Spleen (tissue), 11 donors: Measurements from ENCODE around the gene MMP2. TPM values are rescaled to one million over a fixed set of nuclear protein-coding genes. Genes with fewer than 3 reads are reported as not detected.

Source experiments
- DNase-seq: peaks from one replicate; pipeline ENCODE4 v3.0.0-alpha.2; 2020
- H3K27ac ChIP-seq, 8 donors: fragments of 200-600 bp; sonication (generic) in 7 of 8; 1 replicate in 4 of 8; 2 replicates in 4 of 8; pipeline versions ENCODE4 v1.5.0 to v1.8.0; 2016 to 2021; ENCODE audit warnings: inconsistent platforms in 4 of 8, mild to moderate bottlenecking in 4 of 8, moderate library complexity in 1 of 8
- H3K27me3 ChIP-seq, 7 donors: fragments of 200-600 bp; sonication (generic) in 6 of 7; replicated peaks in 1 of 7; 1 replicate in 4 of 7; 2 replicates in 3 of 7; pipeline versions ENCODE4 v1.5.0 to v1.8.0; 2016 to 2021; ENCODE audit warnings: inconsistent platforms in 3 of 7, mild to moderate bottlenecking in 1 of 7
- H3K36me3 ChIP-seq, 6 donors: fragments of 200-600 bp; sonication (generic) in 5 of 6; 1 replicate in 4 of 6; 2 replicates in 2 of 6; pipeline versions ENCODE4 v1.5.0 to v1.8.0; 2016 to 2021; ENCODE audit warnings: inconsistent platforms in 2 of 6
- H3K4me1 ChIP-seq, 6 donors: fragments of 200-600 bp; sonication (generic) in 5 of 6; 1 replicate in 3 of 6; 2 replicates in 3 of 6; pipeline versions ENCODE4 v1.5.0 to v1.8.0; 2016 to 2021; ENCODE audit warnings: inconsistent platforms in 3 of 6
- H3K4me3 ChIP-seq, 8 donors: fragments of 200-600 bp; sonication (generic) in 7 of 8; 1 replicate in 4 of 8; 2 replicates in 4 of 8; pipeline versions ENCODE4 v1.5.0 to v1.8.0; 2016 to 2021; ENCODE audit warnings: inconsistent platforms in 4 of 8, mild to moderate bottlenecking in 4 of 8, moderate library complexity in 2 of 8
- H3K9me3 ChIP-seq, 8 donors: fragments of 200-600 bp; sonication (generic) in 7 of 8; 1 replicate in 4 of 8; 2 replicates in 4 of 8; pipeline versions ENCODE4 v1.5.0 to v1.8.0; 2016 to 2021; ENCODE audit warnings: inconsistent platforms in 4 of 8
- POLR2A ChIP-seq, 3 donors: fragments of 450-650 bp; IDR thresholded peaks; one replicate each; pipeline ENCODE4 v1.5.1; 2017; ENCODE audit warnings: antibody characterized with exemption in 3 of 3, mild to moderate bottlenecking in 1 of 3
- POLR2AphosphoS5 ChIP-seq, 3 donors: sonication (generic); formaldehyde crosslinking; IDR thresholded peaks; one replicate each; pipeline ENCODE4 v1.5.1; 2017; ENCODE audit warnings: antibody characterized with exemption in 3 of 3
- WGBS, 5 donors: extraction: QIAGEN DNeasy Blood & Tissue Kit in 3 of 5; methylation state at CpG; one replicate each; pipeline versions ENCODE4 v1.1.5 to v1.1.7; 2013 to 2018; 5-methylcytosine and 5-hydroxymethylcytosine counted together
- intact Hi-C: fragments of 100-400 bp; cut with DNase I; formaldehyde crosslinking; loops from one replicate; pipeline ENCODE4 v1.15.0; 2023; ENCODE audit warnings: low total_unique reads
- polyA plus RNA-seq, 3 donors: library from polyadenylated mRNA; stranded (reverse); fragments of 200-250 nt; gene quantifications; one replicate each; pipeline ENCODE4 v1.2.1, GENCODE V29; 2013
- total RNA-seq, 7 donors: library from RNA; depleted of rRNA in 3 of 7; stranded (reverse); fragments of >200 nt in 3 of 7; fragmentation: NEBNext Ultra II Directional in 4 of 7; extraction: Animal tissue kit (Norgen Biotek cat#: 25700) in 4 of 7; gene quantifications; one replicate each; pipeline versions ENCODE4 v1.1.0 to v1.2.1, GENCODE V29; 2016 to 2021
- TF ChIP-seq, protein P1 (sequence below), 11 experiments: fragments of 200-600 bp in 7 of 11; fragments of 450-650 bp in 4 of 11; sonication (generic) in 4 of 11; IDR thresholded peaks in 8 of 11; conservative IDR thresholded peaks in 3 of 11; 1 replicate in 7 of 11; 2 replicates in 4 of 11; pipeline versions ENCODE4 v1.4.0 to v1.8.0; 2016 to 2021; ENCODE audit warnings: antibody characterized with exemption in 11 of 11, inconsistent platforms in 4 of 11, mild to moderate bottlenecking in 1 of 11
- donor health status: healthy with polysubstance abuse.
- donor health status: DM: no; HTN: no; CAD: no; lungs with moderate emphysema.
- donor health status: DM: no; HTN: no; CAD: no.
- donor health status: Bipolar disorder and iron deficiency.
- donor health status: healthy.
- donor health status: DM: no; HTN: no; CAD: no.
- donor health status: DM: yes; HTN: yes; CAD: no.

MMP2 gene
- total and polyA plus RNA-seq, 10 donors: 5.0 to 162 (median 51.3) TPM

DNA sequence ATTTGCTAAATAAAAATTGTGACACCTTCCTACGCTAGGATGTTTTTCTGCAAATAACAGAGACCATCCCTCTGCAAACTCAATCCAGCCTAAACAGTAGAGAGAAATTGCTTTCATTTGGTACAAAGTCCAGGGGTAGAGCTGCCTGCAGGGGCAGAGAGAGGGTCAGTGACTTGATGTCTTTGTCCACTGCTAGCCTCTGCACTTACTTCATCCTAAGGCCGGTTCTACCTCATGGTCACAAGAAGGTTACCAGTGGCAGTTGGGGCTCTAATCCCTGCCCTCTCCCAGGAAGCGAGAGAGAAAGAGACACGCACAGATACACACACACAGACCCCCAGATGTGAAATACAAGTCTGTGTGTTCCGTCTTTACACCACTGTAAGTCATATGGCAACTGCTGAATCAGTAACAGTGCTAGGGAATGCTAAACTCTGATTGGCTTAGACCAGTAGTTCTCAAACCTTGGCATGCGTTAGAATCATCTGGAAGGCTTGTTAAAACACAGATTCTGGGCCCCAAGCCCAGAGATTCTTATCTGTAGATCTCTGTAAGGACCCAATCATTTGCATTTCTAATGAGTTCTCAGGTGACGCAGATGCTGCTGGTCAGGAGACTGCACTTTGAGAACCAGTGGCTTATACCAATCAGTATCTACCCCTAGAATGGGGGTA lies 16.8 kb downstream of the MMP2 start:
- intact Hi-C loops: no loop called here
- no peak for DNase-seq
- H3K27ac ChIP-seq: no peak overlapping the region

DNA sequence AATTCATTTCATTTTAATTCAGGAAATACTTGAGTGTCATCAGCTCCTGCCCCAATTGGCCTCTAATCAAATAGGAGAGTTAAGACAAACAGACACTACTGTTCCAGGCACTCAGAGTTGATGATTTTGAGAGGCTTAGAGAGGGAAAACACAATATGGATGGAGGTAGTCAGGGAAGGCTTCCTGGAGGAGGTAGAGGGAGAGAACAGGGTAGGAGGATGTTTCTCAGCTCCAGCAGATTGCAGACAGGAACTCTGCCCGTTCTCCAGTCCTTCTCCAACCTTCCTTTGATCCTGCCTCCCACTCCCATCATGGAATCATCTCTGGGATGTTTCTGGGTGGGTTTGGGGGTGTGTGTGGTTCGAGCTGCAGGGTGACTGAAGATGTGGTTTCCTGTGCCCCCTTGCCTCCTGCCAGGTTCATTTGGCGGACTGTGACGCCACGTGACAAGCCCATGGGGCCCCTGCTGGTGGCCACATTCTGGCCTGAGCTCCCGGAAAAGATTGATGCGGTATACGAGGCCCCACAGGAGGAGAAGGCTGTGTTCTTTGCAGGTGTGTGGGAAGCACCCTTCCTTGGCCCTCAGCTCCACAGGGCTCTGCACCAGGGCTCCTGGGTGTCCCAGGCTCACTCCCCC lies 17.6 kb downstream of the MMP2 start:
- TF ChIP-seq POLR2A (IDR thresholded peaks at IDR 0.05): no peak
- TF ChIP-seq, protein P1, sequence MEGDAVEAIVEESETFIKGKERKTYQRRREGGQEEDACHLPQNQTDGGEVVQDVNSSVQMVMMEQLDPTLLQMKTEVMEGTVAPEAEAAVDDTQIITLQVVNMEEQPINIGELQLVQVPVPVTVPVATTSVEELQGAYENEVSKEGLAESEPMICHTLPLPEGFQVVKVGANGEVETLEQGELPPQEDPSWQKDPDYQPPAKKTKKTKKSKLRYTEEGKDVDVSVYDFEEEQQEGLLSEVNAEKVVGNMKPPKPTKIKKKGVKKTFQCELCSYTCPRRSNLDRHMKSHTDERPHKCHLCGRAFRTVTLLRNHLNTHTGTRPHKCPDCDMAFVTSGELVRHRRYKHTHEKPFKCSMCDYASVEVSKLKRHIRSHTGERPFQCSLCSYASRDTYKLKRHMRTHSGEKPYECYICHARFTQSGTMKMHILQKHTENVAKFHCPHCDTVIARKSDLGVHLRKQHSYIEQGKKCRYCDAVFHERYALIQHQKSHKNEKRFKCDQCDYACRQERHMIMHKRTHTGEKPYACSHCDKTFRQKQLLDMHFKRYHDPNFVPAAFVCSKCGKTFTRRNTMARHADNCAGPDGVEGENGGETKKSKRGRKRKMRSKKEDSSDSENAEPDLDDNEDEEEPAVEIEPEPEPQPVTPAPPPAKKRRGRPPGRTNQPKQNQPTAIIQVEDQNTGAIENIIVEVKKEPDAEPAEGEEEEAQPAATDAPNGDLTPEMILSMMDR (IDR thresholded peaks at IDR 0.05 in 8 of 11, conservative IDR thresholded peaks at IDR 0.05 in 3 of 11): no peak
- no peak for TF ChIP-seq POLR2AphosphoS5 (IDR thresholded peaks at IDR 0.05)
- intact Hi-C loops: no loop called here

More for the DNA sequence above, 16.8 kb downstream of the MMP2 start:
- peaks cover 0 to 6% (median 0%) of the 10 kb centered on the region in 7 donors for H3K27me3 ChIP-seq
- TF ChIP-seq, protein P1 (IDR thresholded peaks at IDR 0.05 in 8 of 11, conservative IDR thresholded peaks at IDR 0.05 in 3 of 11): no peak
- TF ChIP-seq POLR2AphosphoS5 (IDR thresholded peaks at IDR 0.05): no peak
- no peak for TF ChIP-seq POLR2A (IDR thresholded peaks at IDR 0.05)
- H3K4me3 ChIP-seq: no peak overlapping the region
- no peaks in the 10 kb centered on the region for H3K9me3 ChIP-seq
- peaks cover 0 to 22% (median 8%) of the 10 kb centered on the region in 6 donors for H3K4me1 ChIP-seq
- H3K36me3 ChIP-seq: peaks cover 0 to 28% (median 0%) of the 10 kb centered on the region in 6 donors
- 68 to 89% (median 74%) methylated on average over 7 of the region's 7 CpGs for WGBS, 5 donors

DNA sequence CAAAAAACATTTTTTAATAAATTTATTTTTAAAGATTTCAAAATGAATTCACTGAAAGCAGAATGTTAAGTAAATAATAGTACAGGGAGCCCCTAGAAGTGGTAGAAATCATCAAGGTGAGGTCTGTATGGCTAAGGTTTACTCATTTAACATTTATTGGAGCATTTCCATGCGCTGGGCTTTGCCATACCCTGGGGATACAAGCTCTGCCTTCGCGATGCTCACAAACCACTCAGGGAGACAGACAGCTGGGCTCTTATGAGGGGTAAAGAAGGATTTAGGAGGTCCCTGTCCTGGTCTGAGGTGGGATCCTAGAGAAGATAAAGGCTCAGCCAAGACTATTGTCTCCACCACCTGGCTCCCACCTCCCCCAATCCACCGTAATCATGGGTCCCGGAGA lies 18.6 kb downstream of the MMP2 start:
- Histone ChIP-seq H3K4me3 (no peak overlapping the region), H3K27me3 (peaks cover 0 to 6% (median 0%) of the 10 kb centered on the region in 7 donors), H3K27ac (no peak overlapping the region), H3K9me3 (no peaks in the 10 kb centered on the region), H3K36me3 (peaks cover 0 to 28% (median 0%) of the 10 kb centered on the region in 6 donors), H3K4me1 (peaks cover 0 to 39% (median 20%) of the 10 kb centered on the region in 6 donors)
- DNase-seq: no peak
- TF ChIP-seq, protein P1 (IDR thresholded peaks at IDR 0.05 in 8 of 11, conservative IDR thresholded peaks at IDR 0.05 in 3 of 11): no peak
- TF ChIP-seq POLR2A (IDR thresholded peaks at IDR 0.05): no peak
- no peak for TF ChIP-seq POLR2AphosphoS5 (IDR thresholded peaks at IDR 0.05)
- 88 to 96% (median 93%) methylated on average over 3 to 5 of the region's 5 CpGs for WGBS, 5 donors
- intact Hi-C loops: no loop called here

More for the DNA sequence above, 17.6 kb downstream of the MMP2 start:
- Histone ChIP-seq H3K9me3 (no peaks in the 10 kb centered on the region), H3K4me3 (no peak overlapping the region), H3K27me3 (peaks cover 0 to 6% (median 0%) of the 10 kb centered on the region in 7 donors), H3K27ac (no peak overlapping the region), H3K36me3 (peaks cover 0 to 28% (median 0%) of the 10 kb centered on the region in 6 donors), H3K4me1 (peaks cover 0 to 29% (median 15%) of the 10 kb centered on the region in 6 donors)
- DNase-seq: no peak
- WGBS, 5 donors: 19 to 40% (median 38%) methylated on average over 8 of the region's 8 CpGs

DNA sequence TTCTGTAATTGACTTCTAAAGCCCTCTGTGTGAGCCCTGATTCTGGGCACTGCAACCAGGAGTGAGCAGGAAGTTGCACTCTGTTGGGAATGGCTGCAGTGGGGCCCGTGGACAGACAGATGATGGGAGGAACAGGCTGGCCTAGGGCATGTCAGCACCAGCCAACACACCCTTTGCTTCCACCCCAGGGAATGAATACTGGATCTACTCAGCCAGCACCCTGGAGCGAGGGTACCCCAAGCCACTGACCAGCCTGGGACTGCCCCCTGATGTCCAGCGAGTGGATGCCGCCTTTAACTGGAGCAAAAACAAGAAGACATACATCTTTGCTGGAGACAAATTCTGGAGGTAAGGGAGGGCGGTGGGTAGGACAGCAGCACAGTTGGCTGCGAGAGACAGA lies 19.1 kb downstream of the MMP2 start:
- Histone ChIP-seq H3K27ac (no peak overlapping the region), H3K27me3 (peaks cover 0 to 6% (median 0%) of the 10 kb centered on the region in 7 donors), H3K4me3 (no peak overlapping the region), H3K4me1 (peaks cover 0 to 43% (median 23%) of the 10 kb centered on the region in 6 donors), H3K36me3 (peaks cover 0 to 28% (median 0%) of the 10 kb centered on the region in 6 donors), H3K9me3 (no peaks in the 10 kb centered on the region)
- TF ChIP-seq POLR2A (IDR thresholded peaks at IDR 0.05) (no peak), POLR2AphosphoS5 (IDR thresholded peaks at IDR 0.05) (no peak)
- TF ChIP-seq, protein P1 (IDR thresholded peaks at IDR 0.05 in 8 of 11, conservative IDR thresholded peaks at IDR 0.05 in 3 of 11): no peak
- intact Hi-C loops: no loop called here
- DNase-seq: no peak
- WGBS, 5 donors: 79 to 85% (median 84%) methylated on average over 6 of the region's 6 CpGs
